ENCODE measurements around the gene CYYR1.
"Not testable (repeated sequence)": the region's sequence is repeated elsewhere in the genome, so short reads cannot be mapped to it uniquely, and the experiment has no call there.

CYYR1 gene

DNA sequence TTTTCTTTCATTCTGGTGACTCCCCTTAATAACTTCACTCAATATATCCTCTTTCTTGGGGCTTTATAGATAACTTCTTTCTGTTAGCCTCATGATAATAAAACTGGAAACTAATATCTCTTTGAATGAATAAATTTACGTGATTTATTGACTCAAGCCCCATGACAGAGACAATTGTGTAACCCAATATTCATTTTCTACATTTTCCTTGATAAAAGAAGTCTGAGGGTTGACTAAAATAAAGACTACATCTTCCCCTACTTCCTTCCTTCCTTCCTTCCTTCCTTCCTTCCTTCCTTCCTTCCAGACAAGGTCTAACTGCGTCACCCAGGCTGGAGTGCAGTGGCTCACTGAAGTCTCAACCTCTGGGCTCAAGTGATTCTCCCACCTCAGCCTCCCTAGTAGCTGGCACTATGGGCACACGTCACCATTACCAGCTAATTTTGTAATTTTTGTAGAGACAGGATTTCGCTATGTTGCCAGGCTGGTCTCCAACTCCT lies 85.1 kb downstream of the CYYR1 start:
- no peak for DNase-seq

GRCh38 chr21:26473471-26473870 lies 99.6 kb downstream of the CYYR1 start:
- no peak for DNase-seq

DNA sequence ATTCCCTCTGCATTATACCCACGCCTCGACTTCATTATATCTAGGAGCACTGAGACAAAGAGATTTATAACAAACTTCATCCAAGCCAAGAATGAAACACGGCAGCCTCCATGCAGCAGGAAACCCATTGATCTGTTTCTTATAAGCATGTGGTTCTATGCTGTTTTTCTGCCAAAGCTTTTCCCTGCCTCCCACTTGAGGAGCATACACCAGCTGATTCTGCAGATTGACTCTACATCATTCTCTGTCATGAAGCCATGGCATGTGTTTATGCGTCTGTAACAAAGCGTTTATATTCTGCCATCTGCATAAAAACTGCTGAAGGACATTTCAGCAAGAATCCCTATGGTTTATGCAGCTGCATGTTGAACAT lies 102.0 kb downstream of the CYYR1 start:
- DNase-seq = no peak

GRCh38 chr21:26470351-26471098 lies 102.6 kb downstream of the CYYR1 start:
- peak in 1 of 2 donors; percentile 33 for DNase-seq

DNA sequence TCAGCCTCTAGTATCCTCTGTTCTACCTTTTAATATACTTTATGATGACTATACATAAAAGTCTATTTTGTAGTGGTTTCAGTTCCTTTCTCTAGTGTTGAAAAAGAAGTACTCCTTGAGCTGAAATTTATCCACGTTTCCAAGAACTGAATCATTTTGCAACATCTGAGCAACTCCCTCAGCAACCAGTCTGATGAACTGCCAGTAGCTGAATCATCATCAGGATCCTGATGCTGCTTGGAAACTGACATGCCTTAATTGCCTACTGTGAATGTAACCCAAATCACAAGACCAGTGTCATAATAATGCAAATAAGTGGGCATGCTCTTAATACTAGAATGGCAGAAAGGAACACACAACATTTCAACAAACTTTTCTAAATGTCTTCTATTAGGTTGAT lies 103.3 kb downstream of the CYYR1 start:
- peak in 1 of 2 donors; percentile 37 for DNase-seq

DNA sequence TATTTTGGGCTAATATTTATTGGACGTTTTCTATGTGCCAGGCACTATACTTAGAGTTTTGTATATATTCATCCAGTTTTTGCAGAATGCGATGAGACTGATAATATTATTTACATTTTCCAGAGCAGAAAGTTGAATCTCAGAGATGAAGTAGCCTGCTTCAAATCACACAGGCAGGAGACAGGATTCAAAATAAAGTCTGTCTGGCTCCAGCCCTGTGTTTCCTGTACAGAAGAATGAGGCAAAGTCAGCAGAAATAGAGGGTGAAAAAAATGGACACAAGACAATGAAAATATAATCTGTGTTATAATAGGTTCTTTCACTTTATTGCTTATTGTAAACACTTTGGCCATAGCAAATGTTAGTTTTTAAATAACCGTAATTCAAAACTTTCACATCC lies 107.2 kb downstream of the CYYR1 start:
- no peak for DNase-seq

DNA sequence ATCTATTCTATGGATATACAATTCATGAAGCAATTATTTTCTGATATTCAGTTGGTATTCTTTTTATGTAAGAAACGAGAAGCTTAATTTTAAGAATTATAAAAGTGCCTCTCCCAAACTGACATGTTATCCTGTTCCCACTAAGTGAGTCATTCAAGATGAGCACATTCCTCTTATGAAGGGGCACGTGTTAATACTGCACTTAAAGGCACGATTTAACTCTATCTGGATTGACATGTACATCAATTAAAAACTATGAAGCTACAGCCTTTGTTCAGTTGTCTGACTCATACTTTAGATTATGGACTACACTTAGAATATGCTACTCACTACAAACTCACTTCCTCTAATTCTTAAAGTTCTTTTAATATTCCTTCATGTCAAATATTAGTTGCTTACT lies 111.6 kb downstream of the CYYR1 start:
- DNase-seq = no peak

GRCh38 chr21:26460621-26461020 lies 112.5 kb downstream of the CYYR1 start:
- DNase-seq = no peak

GRCh38 chr21:26458854-26459253 lies 114.2 kb downstream of the CYYR1 start:
- DNase-seq = not testable (repeated sequence)

GRCh38 chr21:26457817-26458216 lies 115.3 kb downstream of the CYYR1 start:
- no peak for DNase-seq

- DNase-seq = no peak
These were observed 119.8 kb downstream of the CYYR1 start for GRCh38 chr21:26453267-26453666.

- no peak for DNase-seq
These were observed 121.9 kb downstream of the CYYR1 start for GRCh38 chr21:26451081-26451740.

DNA sequence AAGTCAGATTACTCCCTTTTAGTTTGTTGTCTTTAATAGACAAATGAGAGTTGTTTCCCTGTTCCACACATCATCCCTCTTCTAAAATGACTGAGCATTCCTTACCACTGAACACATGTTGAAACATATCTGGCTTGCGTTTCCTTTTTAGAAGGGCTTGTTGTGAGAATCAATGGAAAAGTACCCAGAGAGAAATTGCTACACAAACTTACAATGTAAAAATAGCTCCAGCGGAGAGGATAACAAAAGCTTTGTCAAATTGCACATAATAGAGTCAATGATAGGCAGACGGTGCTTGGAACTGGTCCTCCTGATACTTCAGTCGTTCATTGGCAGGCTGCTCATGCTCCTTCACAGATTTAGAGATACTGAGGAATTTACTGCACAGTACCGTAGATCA lies 123.9 kb downstream of the CYYR1 start:
- no peak for DNase-seq

DNA sequence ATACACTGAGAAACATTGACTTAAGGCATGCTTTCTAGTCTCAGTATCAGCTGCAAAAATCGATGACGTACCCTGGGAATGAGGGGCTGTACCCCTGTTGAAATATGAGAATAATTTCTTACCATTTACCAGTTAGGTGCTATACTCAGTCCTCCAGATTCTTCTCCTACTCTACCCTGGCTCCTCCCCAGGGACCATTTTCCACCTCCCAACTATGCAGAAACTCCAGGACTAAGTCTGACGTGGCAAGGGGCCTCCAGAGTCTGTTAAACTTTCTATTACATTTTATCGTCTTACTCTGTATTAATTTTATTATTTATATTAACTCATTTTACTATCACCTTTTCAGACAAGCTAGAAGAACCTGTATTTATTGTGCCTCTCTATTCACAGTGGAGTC lies 124.3 kb downstream of the CYYR1 start:
- DNase-seq = no peak

DNA sequence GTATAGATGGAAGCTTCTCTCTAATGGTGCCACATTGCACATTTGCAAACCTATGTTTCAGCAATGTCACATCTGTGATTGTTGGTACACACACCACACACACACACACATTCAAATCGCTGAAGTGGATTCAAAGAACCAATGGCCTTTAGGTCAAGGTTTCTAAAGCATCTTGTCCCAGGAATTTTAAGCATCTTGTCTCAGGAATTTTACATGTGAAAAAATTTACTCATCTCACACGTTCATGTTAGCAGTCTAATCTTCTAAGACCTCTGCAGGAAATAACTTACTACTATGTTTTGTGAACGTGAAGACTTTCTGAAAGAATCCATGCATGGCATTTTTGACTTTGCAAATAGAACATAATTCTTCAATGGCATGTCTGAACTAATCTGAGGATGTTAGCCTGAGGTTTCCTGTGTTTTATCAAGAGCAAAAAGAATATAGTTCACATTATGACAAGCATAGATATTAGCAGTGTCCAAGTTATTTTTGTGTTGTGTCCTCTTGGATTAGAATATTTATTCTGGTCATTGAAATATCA lies 125.1 kb downstream of the CYYR1 start:
- no peak for DNase-seq

DNA sequence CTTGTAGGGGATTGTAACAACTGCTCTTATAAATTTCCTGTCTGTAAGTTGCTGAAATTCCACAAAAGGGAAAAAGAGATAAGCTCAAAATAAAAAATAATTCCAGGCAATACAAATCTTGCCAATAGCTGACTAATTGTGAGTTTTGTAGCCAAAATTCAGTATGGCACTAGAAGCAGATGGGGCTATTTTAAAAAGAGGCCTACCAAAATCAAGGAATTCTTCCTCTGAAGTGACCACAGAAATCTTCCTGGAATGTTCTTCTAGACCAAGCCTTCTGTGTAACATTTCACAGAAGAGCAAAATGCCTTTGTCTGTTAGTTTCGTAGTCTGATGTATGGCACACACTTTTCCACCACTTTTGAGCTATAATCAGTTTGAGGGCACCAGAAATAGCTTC lies 127.6 kb downstream of the CYYR1 start:
- no peak for DNase-seq

DNA sequence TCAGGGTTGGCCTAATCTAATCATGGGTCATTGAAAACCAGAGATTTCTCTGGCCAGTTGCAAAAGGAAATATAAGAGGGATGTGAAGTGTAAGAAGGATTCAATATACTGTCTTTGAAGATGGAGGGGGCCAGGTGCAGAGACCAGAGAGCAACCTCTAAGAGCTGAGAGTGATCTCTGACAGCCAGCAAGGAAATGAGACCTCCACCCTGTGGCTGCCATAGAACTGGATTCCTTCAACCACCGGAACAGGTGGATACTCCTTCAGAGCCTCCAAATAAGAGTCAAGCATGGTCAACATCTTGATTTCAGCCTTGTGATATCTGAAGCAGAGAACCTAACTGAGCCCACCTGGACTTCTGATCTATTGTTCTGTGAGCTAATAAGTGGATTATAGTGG lies 128.4 kb downstream of the CYYR1 start:
- no peak for DNase-seq

DNA sequence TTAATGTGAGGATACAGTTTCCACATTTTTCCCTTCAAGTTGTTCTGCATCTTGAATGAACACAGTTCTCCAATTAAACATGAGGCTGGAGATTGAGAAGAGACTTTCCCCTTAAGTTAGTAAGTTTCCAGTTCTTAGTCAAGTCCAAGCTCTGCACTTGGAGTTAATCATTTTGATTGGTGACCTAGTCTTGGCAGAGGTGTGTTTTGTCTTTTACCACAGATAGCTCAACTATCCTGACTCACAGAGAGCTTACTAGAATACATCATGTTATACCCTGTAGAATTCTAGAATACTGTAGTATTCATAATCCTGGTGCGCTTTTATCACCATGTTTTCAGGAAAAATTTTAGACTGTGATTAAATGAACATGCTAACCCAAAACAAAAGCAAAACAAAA lies 129.2 kb downstream of the CYYR1 start:
- DNase-seq = no peak

GRCh38 chr21:26443291-26443690 lies 129.8 kb downstream of the CYYR1 start:
- DNase-seq = no peak

DNA sequence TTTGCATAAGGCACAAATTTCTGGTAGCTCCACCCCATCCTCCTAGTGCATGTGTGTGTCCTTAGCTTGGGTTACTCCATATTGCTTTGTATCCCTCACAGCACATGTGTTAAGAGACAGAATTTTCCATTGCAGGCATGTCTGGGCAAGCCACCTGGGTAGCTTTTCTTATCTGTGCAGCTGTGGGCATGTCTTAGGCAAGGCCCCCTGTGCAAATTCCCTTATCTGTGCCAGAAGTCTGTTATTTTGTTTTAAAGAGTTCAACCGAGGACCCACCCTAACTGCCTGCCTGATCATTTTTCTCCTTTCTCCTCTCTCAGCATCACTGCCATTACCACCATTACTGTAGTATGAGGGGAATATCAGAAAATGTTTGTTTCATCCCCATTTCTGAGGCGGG lies 131.9 kb downstream of the CYYR1 start:
- no peak for DNase-seq

- no peak for DNase-seq
These were observed 134.1 kb downstream of the CYYR1 start for GRCh38 chr21:26438976-26439375.

DNA sequence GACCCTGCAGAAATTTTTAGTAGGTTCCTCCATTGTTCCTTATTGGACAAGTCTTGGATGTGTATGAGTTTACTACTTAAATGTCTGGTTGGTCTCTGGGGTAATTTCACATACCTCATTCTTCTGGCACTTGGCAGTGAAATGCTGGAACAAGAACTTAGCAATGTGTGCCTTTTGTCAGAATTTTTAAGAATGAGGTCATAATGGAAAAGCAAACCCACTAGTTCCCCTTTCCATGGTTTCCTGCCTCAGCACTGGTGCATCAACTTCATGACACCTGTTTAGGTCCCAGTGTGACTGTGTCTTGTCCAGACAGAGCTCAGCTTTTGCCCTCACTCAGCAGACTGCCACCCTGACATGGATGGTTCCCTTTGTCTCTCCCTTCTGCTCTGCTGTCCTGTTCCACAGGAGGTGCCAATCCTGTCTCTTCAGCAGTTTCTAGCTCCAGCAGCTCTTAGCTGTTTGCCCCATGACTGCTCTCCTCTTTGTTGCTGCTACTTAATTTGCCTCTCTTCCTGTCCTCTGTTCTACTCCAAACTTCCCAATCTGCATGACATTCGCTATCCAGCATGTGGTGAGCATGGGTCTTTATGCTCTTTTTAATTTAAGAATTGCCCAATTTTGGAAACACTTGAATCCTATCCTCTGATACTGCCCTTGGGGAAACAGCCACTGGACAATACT lies 135.6 kb downstream of the CYYR1 start:
- DNase-seq = no peak

DNA sequence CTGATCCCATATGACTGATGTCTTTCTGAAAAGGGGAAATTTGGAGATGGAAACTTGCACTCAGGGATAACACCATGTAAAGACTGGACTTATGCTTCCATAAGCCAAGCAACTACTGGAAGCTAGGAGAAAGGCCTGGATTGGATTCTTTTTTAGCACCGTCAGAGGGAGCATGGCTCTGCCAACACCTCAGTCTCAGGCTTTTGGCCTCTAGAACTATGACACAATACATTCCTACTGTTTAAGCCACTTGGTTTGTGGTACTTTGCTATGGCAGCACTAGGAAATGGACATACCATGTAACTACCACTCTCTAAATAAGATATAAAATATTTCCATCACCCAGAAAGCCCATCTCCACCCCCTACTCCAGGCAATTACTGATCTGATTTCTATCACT lies 139.7 kb downstream of the CYYR1 start:
- no peak for DNase-seq

GRCh38 chr21:26432410-26432809 lies 140.7 kb downstream of the CYYR1 start:
- DNase-seq = no peak

All from CD4-positive, alpha-beta T cell treated with Interleukin-4 for 1 hour (primary cell).